GM12878 (cell line): Measurements from ENCODE around the gene PITRM1. TPM values are rescaled to one million over a fixed set of nuclear protein-coding genes. Genes with fewer than 3 reads are reported as not detected.

Experiments
- ATAC-seq: fragments of 200-7000 bp; cut with Tn5 transposase; 3 replicates; pipeline ENCODE4 v1.9.1; 2020; ENCODE audit warnings: mild to moderate bottlenecking, moderate library complexity
- BruUV-seq: library from RNA; stranded (reverse); fragments of 400-500 nt; replicated peaks from 2 replicates; lab custom pipeline; 2021; lab: Mats Ljungman, UMichigan
- CTCF ChIA-PET: fragments of 300-600 bp; sonication (Branson Sonifier 250); formaldehyde crosslinking; extraction: SDS; loops from one replicate; lab custom pipeline; 2021; ENCODE audit warnings: inconsistent platforms; lab: Yijun Ruan, JAX
- POLR2A ChIA-PET: fragments of 350-600 bp; formaldehyde crosslinking; extraction: SDS; loops from one replicate; lab custom pipeline; 2021; ENCODE audit warnings: inconsistent platforms; lab: Charles Lee
- RAD21 ChIA-PET: fragments of 300-600 bp; sonication (Branson Sonifier 250); formaldehyde crosslinking; loops from one replicate; lab custom pipeline; 2023; ENCODE audit warnings: antibody characterized with exemption; ENCODE audit not compliant: unreplicated experiment; lab: Charles Lee
- SMC1A ChIA-PET: fragments of 300-600 bp; sonication (Branson Sonifier 250); formaldehyde crosslinking; loops from one replicate; lab custom pipeline; 2023; ENCODE audit not compliant: unreplicated experiment, uncharacterized antibody; lab: Charles Lee
- DNase-seq: peaks from one replicate; pipeline ENCODE4 v3.0.0-alpha.2; 2011; ENCODE audit warnings: low read depth, low spot score
- FAIRE-seq: peaks from 3 replicates; lab custom pipeline; 2011; peaks lifted over from hg19 to GRCh38; lab: Jason Lieb, UNC
- H2AFZ ChIP-seq: 2 replicates; pipeline ENCODE4 v1.6.0; 2011; ENCODE audit warnings: low read depth, low read length, control low read depth; ENCODE audit not compliant: control insufficient read depth
- H3K27ac ChIP-seq: 2 replicates; pipeline ENCODE4 v1.5.1; 2011; ENCODE audit warnings: control low read depth; ENCODE audit not compliant: control insufficient read depth, insufficient read depth
- H3K27me3 ChIP-seq, 2 experiments: replicated peaks in 1 of 2; 2 replicates each; pipeline versions ENCODE4 v1.6.0 to v1.6.1; 2011; ENCODE audit warnings: low read length in 1 of 2; ENCODE audit not compliant: control insufficient read depth in 2 of 2, insufficient read depth in 2 of 2
- H3K36me3 ChIP-seq, 2 experiments: 2 replicates each; pipeline ENCODE4 v1.5.1; 2011; ENCODE audit warnings: low read length in 1 of 2; ENCODE audit not compliant: control insufficient read depth in 2 of 2, insufficient read depth in 2 of 2
- H3K4me1 ChIP-seq: 2 replicates; pipeline ENCODE4 v1.6.1; 2011; ENCODE audit warnings: mild to moderate bottlenecking, low read length, moderate library complexity, mixed read lengths; ENCODE audit not compliant: control insufficient read depth, insufficient read depth
- H3K4me2 ChIP-seq: 2 replicates; pipeline ENCODE4 v1.6.0; 2011; ENCODE audit warnings: control low read depth; ENCODE audit not compliant: control insufficient read depth, insufficient read depth
- H3K4me3 ChIP-seq: fragments of 200-600 bp; sonication (generic); 2 replicates; pipeline ENCODE4 v1.5.1; 2016
- H3K79me2 ChIP-seq: 2 replicates; pipeline ENCODE4 v1.6.0; 2011; ENCODE audit warnings: low read length; ENCODE audit not compliant: control insufficient read depth, insufficient read depth
- H3K9ac ChIP-seq: 2 replicates; pipeline ENCODE4 v1.8.0; 2011; ENCODE audit warnings: low read length, control low read depth, mixed read lengths; ENCODE audit not compliant: control insufficient read depth, insufficient read depth
- H3K9me3 ChIP-seq: replicated peaks from 3 replicates; pipeline ENCODE4 v1.5.1; 2011; ENCODE audit warnings: mild to moderate bottlenecking, low read length; ENCODE audit not compliant: control insufficient read depth, insufficient read depth
- H4K20me1 ChIP-seq: 2 replicates; pipeline ENCODE4 v1.6.0; 2011; ENCODE audit not compliant: control insufficient read depth, insufficient read depth
- BRCA1 ChIP-seq: IDR thresholded peaks from 2 replicates; pipeline ENCODE4 v1.6.1; 2011; ENCODE audit warnings: low read depth, low read length, improper control_type of control experiment
- FOXK2 ChIP-seq: fragments of 450-650 bp; IDR thresholded peaks from 2 replicates; pipeline ENCODE4 v1.6.1; 2017; ENCODE audit warnings: mild to moderate bottlenecking, moderate library complexity
- HDAC6 ChIP-seq: fragments of 200-600 bp; sonication (generic); IDR thresholded peaks from one replicate; pipeline ENCODE4 v1.8.0; 2017; ENCODE audit warnings: antibody characterized with exemption; ENCODE audit not compliant: unreplicated experiment
- NBN ChIP-seq: fragments of 450-650 bp; IDR thresholded peaks from 2 replicates; pipeline ENCODE4 v1.6.1; 2016
- RB1 ChIP-seq: fragments of 450-650 bp; formaldehyde crosslinking; IDR thresholded peaks from 2 replicates; pipeline ENCODE4 v1.6.1; 2017; ENCODE audit warnings: mild to moderate bottlenecking, borderline replicate concordance
- SIN3A ChIP-seq: IDR thresholded peaks from 2 replicates; pipeline ENCODE4 v1.6.1; 2012; ENCODE audit warnings: low read depth, low read length, improper control_type of control experiment
- TCF7 ChIP-seq: IDR thresholded peaks from 2 replicates; pipeline ENCODE4 v1.6.1; 2014; ENCODE audit warnings: antibody characterized with exemption, borderline replicate concordance
- WGBS: methylation state at CpG from one replicate; pipeline ENCODE4 v1.1.6; 2016; ENCODE audit warnings: low lambda C conversion rate; ENCODE audit not compliant: insufficient replicate concordance, insufficient coverage; ENCODE audit errors: missing lambda C conversion rate; 5-methylcytosine and 5-hydroxymethylcytosine counted together
- in situ Hi-C: fragments of 300-500 bp; cut with MboI; formaldehyde crosslinking; loops from 9 replicates; pipeline ENCODE4 v1.14.3; 2018; ENCODE audit warnings: mixed read lengths
- intact Hi-C: fragments of 100-400 bp; cut with micrococcal nuclease; formaldehyde crosslinking; loops from one replicate; pipeline ENCODE4 v1.14.2; 2022; ENCODE audit not compliant: unreplicated experiment
- polyA plus RNA-seq, 11 experiments: library from polyadenylated mRNA; depleted of rRNA in 4 of 11; unstranded in 6 of 11; stranded (reverse) in 5 of 11; fragments of >200 nt; fragmentation: Nextera tagmentation in 4 of 11; fragmentation: Illumina TruSeq in 1 of 11; extraction: Ambion mirVana in 4 of 11; extraction: Trizol in 1 of 11; gene quantifications; 1 replicate in 1 of 11; 2 replicates in 10 of 11; pipeline versions ENCODE4 v1.2.1 to v1.2.3, GENCODE V29; 2011 to 2016; ENCODE audit warnings: inconsistent platforms in 2 of 11, missing spikeins in 2 of 11, low read depth in 1 of 11
- total RNA-seq, 4 experiments: library from RNA; depleted of rRNA in 3 of 4; stranded (reverse); fragments of >200 nt in 3 of 4; fragmentation: Illumina TruSeq in 1 of 4; extraction: Trizol in 1 of 4; gene quantifications; 2 replicates each; pipeline versions ENCODE4 v1.2.1 to v1.2.3, GENCODE V29; 2013 to 2021
- TF ChIP-seq, protein P1 (sequence below): IDR thresholded peaks from 2 replicates; pipeline ENCODE4 v1.6.1; 2012; ENCODE audit warnings: low read length, inconsistent platforms
- TF ChIP-seq, protein P2 (sequence below): IDR thresholded peaks from 2 replicates; pipeline ENCODE4 v1.6.1; 2011; ENCODE audit warnings: low read depth, low read length, improper control_type of control experiment, borderline replicate concordance
- TF ChIP-seq, protein P3 (sequence below): fragments of 450-650 bp; IDR thresholded peaks from 2 replicates; pipeline ENCODE4 v1.6.1; 2017; ENCODE audit warnings: antibody characterized with exemption, mild to moderate bottlenecking, moderate library complexity

Gene PITRM1
- total and polyA plus RNA-seq, 10 of the 15 experiments (the other 5 are each of a cell fraction or from before 2014, with no cell fraction given): 15.5 to 53.0 (median 45.0) TPM

DNA sequence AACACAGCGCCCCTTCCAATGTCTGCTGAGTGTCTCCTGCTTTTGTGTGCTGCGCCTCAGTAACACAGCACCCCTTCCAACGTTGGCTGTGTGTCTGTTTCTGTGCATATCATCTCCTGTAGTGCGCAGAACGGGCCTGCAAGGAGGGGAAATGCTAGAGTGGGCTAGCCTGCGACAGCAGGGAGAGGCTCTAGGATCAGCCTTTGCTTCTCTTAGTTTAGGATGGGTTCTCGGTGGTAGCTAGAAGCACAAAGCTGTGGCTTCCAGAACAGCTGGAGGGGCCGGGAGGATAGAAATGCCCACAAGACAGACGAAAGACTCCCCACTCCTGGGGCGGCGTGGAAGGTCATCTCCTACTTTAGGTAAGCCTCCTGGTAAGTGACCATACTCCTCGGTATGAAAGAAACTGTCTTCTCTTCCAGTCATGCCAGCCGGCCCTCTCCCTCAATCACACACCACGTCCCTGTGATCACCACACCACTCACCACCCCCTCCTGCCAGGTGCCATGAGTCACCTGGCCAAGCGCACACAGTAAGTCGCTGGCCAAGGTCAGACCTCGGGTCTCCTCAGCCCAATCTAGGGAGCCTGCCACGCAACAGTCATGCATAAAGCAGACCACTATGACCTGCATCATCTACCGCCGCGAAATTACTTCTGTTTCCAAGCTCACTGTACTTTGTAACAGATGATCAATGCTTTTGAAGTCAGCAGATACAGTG, 4.8 kb downstream of the PITRM1 start:
- ATAC-seq (no peak), FAIRE-seq (no peak), DNase-seq (no peak)
- Histone ChIP-seq H3K4me3 (no peak overlapping the region), H2AFZ (no peak overlapping the region), H3K4me1 (peaks cover 5% of the 10 kb centered on the region), H3K36me3 (peaks cover 9 to 29% of the 10 kb centered on the region in 2 experiments), H4K20me1 (no peaks in the 10 kb centered on the region), H3K9me3 (no peaks in the 10 kb centered on the region; the same call in 2 of the 3 replicates), H3K79me2 (peaks cover 11% of the 10 kb centered on the region), H3K27ac (no peak overlapping the region), H3K4me2 (no peak overlapping the region), H3K27me3 (no peaks in the 10 kb centered on the region), H3K9ac (no peak overlapping the region)
- 92% methylated on average over 19 of the region's 21 CpGs for WGBS
- in situ Hi-C loops (no loop called here), intact Hi-C loops (no loop called here)
- ChIA-PET POLR2A (interaction anchor here (0.7 kb wide), 1 partner anchor 114 kb away, joined by 3 read pairs; no protein-coding TSS in a partner anchor), CTCF (interaction anchor here (1.3 kb wide), 1 partner anchor 26 kb away, joined by 3 read pairs; no protein-coding TSS in a partner anchor), RAD21 (no interaction called here), SMC1A (no interaction called here)
- no TSS peak for BruUV-seq
- TF ChIP-seq SIN3A (no peak), RB1 (no peak), TCF7 (no peak), NBN (no peak), HDAC6 (no peak), FOXK2 (no peak), BRCA1 (no peak)
- TF ChIP-seq, protein P1, sequence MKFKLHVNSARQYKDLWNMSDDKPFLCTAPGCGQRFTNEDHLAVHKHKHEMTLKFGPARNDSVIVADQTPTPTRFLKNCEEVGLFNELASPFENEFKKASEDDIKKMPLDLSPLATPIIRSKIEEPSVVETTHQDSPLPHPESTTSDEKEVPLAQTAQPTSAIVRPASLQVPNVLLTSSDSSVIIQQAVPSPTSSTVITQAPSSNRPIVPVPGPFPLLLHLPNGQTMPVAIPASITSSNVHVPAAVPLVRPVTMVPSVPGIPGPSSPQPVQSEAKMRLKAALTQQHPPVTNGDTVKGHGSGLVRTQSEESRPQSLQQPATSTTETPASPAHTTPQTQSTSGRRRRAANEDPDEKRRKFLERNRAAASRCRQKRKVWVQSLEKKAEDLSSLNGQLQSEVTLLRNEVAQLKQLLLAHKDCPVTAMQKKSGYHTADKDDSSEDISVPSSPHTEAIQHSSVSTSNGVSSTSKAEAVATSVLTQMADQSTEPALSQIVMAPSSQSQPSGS: no peak
- TF ChIP-seq, protein P2, sequence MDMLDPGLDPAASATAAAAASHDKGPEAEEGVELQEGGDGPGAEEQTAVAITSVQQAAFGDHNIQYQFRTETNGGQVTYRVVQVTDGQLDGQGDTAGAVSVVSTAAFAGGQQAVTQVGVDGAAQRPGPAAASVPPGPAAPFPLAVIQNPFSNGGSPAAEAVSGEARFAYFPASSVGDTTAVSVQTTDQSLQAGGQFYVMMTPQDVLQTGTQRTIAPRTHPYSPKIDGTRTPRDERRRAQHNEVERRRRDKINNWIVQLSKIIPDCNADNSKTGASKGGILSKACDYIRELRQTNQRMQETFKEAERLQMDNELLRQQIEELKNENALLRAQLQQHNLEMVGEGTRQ: no peak
- TF ChIP-seq, protein P3, sequence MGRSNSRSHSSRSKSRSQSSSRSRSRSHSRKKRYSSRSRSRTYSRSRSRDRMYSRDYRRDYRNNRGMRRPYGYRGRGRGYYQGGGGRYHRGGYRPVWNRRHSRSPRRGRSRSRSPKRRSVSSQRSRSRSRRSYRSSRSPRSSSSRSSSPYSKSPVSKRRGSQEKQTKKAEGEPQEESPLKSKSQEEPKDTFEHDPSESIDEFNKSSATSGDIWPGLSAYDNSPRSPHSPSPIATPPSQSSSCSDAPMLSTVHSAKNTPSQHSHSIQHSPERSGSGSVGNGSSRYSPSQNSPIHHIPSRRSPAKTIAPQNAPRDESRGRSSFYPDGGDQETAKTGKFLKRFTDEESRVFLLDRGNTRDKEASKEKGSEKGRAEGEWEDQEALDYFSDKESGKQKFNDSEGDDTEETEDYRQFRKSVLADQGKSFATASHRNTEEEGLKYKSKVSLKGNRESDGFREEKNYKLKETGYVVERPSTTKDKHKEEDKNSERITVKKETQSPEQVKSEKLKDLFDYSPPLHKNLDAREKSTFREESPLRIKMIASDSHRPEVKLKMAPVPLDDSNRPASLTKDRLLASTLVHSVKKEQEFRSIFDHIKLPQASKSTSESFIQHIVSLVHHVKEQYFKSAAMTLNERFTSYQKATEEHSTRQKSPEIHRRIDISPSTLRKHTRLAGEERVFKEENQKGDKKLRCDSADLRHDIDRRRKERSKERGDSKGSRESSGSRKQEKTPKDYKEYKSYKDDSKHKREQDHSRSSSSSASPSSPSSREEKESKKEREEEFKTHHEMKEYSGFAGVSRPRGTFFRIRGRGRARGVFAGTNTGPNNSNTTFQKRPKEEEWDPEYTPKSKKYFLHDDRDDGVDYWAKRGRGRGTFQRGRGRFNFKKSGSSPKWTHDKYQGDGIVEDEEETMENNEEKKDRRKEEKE: no peak
